NCI-H2081 (cell line): ENCODE results near the gene STK11.
A peak's percentile ranks its signal among the peaks of the same experiment; 100 is the strongest.

Experiments
- DNase-seq, 2 experiments: peaks; one replicate each; lab custom pipeline; 2025; lab: John Stamatoyannopoulos, UW

Gene STK11, protein sequence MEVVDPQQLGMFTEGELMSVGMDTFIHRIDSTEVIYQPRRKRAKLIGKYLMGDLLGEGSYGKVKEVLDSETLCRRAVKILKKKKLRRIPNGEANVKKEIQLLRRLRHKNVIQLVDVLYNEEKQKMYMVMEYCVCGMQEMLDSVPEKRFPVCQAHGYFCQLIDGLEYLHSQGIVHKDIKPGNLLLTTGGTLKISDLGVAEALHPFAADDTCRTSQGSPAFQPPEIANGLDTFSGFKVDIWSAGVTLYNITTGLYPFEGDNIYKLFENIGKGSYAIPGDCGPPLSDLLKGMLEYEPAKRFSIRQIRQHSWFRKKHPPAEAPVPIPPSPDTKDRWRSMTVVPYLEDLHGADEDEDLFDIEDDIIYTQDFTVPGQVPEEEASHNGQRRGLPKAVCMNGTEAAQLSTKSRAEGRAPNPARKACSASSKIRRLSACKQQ

DNA sequence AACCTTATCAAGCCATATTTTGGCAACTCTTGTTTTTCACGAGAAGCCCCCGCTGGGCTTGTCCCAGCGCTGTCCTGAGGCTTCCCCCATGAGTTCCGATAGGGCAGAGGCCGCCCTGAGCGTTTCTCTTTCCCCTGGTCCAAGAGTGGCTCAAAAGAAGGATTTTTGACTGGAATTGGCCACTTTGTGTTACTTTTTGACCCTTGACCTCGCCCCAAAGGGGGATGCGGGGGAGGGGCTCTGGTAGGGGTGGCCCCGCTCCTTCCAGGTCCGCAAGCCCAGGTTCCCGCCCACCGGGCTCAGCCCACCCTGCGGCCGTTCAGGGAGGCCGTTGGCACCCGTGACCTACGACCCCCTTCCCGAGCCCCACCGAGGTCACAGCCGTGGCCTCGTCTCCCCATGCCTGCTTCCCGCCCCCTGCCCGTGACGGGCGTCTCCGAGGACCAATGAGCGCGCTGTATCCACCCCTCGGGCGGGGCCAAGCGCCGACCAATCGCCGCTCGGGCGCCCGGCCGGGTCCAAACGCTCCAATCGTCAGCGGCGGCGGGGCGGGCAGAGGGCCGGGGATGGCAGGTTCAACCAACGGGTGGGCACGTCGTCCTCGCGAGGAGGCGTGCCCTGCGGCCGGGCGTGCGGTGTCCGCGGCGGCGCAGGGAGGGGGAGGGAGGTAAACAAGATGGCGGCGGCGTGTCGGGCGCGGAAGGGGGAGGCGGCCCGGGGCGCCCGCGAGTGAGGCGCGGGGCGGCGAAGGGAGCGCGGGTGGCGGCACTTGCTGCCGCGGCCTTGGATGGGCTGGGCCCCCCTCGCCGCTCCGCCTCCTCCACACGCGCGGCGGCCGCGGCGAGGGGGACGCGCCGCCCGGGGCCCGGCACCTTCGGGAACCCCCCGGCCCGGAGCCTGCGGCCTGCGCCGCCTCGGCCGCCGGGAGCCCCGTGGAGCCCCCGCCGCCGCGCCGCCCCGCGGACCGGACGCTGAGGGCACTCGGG is at the start of gene STK11:
TSS of gene STK11 (plus strand) at position 665 of the 986 bp plus-strand sequence. CDS start 1,136 bp downstream, outside the sequence.
- DNase-seq, result peak; percentile 96

GRCh38 chr19:1156305-1156801 is 49.2 kb upstream of the STK11 start:
- DNase-seq, result no peak

DNA sequence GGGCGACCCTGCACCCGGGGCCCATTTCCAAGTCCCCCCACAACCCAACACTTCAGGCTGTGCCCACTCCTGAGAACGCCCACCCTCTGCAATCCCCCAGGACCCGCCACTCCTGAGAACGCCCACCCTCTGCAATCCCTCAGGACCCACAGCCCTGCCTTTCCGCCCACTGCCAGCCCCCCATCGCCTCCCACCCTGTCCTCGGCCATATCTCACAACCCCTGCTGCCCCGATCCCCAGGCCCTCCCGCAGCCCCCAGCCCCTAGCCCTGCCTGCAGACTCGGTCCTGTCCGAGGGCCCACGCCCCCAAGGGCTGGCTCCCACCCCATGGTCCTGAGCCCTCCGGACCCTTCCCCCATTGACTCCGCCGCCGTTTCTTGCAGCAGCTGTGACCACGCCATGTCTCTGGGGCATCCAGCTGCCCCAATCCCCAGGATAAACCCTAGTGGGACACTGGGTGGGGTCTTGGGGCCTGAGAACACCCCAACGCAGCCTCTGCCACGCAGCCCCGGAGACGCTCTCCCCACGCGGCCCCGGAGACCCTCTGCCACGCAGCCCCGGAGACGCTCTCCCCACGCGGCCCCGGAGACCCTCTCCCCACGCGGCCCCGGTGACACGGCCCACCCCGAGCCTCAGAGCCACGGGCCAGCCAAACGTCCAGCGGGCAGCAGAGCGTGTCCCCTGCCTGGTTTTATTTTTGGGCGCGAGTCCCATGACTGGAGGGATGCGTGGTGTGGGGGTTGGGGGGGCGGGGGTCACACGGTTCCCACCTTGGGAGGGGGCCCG is 48.6 kb upstream of the STK11 start:
- DNase-seq, result no peak

- no peak for DNase-seq
These were observed 47.4 kb upstream of the STK11 start for GRCh38 chr19:1157931-1158884.

DNA sequence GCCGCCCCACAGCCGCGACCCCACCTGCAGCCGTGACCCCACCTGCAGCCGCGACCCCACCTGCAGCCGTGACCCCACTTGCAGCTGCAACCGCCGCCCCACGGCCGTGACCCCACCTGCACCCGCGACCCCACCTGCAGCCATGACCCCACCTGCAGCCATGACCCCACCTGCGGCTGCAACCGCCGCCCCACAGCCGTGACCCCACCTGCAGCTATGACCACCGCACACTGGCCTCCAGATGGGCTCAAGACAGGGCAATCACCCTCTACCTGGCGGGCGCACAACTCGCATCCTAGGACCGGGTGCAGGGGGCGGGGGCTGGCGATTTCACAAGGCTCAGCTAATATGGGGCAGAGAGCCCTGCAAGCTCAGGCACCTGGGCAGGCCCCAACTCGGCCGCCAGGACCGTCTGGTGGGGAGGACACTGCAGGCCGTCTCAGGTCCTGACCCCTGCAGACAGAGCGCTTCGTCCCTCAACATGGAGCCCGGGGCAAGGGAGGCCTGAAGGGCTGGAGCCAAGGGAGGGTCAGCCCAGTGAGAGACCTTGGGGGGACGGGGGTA is 46.6 kb upstream of the STK11 start:
- no peak for DNase-seq

DNA sequence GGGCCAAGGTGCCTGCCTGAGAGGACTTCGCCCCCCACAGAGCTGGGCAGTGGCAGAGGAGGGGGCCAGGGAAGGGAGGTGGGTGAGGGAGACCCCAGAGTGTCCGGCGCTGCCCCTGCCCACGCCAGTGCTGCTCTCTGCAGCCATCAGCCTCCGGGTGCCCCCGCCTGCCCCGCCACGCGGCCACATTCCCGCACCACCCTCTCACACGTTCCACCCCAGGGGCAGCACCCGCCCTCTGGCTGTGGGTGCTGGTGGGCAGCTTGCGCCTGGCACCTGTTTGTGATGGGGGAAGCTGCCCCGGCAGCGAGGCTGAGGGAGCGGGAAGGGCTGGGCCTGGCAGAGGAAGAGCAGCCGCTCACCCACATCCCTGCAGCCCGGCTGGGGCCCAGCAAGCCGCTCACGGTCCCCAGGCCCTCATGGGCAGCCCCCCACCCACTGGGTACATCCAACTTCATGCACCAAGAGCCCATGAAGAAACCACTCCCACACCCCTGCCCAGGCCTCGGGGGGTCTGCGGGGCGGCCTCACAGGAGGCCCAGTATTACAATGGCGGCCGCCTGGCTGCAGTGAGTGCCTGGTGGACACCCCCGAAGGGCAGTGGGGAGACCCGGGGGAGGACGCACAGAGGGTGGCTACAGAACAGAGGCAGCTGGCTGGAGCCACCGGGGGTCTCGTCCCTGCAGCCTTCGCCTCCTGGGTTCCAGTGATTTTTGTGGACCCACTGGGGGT is 45.5 kb upstream of the STK11 start:
- no peak for DNase-seq

DNA sequence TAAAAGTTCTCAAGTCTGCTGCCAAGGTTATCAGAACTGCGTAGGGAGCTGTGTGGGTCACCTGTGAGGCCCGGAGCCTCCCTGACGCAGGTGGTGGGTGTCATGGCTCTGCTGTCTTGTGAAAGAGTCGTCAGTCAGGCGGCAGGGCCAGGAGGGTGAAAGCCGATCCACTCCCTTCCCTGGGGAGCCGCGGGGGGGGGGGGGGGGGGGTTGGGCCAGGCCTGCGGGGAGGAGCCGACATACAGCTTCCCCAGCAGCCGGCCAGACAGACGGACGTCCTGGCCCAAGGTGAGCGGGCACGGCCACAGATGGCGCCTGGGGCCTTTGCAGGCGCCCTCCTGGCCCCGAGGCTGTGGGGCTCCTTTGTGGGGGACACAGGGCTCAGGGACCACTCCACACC is 43.9 kb upstream of the STK11 start:
- no peak for DNase-seq

GRCh38 chr19:1162404-1163282 is 42.9 kb upstream of the STK11 start:
- no peak for DNase-seq

- DNase-seq, result no peak
These were observed 42.2 kb upstream of the STK11 start for GRCh38 chr19:1163283-1163933.

DNA sequence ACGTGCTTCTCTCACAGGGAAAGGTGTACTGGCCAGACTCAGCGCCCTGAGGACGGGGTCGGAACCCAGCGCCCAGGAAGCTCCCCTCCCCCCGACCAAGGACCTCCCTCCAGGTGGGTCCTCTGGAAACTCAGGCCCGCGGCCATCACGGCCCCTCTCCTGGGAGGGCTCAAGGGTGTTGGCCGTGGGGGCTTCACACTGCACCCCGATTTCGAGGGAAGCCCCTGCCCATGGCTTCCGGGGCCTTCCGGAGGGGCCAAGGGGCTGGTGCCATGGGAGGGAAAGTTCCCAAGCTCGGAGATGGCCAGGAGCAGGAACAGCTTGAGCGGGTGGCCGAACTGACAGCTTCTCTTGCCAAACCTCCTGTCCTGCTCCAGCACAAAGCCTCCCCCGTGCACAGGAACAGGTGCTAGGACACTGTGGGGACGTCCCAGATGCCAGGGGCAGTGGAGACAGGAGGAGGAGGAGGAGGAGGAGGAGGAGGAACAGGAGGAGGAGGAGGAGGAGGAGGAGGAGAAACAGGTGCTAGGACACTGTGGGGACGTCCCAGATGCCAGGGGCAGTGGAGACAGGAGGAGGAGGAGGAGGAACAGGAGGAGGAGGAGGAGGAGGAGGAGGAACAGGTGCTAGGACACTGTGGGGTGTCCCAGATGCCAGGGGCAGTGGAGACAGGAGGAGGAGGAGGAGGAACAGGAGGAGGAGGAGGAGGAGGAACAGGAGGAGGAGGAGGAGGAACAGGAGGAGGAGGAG is 41.5 kb upstream of the STK11 start:
- no peak for DNase-seq

- DNase-seq, result no peak
These were observed 40.7 kb upstream of the STK11 start for GRCh38 chr19:1164684-1165531.

- no peak for DNase-seq
These were observed 38.6 kb upstream of the STK11 start for GRCh38 chr19:1166872-1167573.

DNA sequence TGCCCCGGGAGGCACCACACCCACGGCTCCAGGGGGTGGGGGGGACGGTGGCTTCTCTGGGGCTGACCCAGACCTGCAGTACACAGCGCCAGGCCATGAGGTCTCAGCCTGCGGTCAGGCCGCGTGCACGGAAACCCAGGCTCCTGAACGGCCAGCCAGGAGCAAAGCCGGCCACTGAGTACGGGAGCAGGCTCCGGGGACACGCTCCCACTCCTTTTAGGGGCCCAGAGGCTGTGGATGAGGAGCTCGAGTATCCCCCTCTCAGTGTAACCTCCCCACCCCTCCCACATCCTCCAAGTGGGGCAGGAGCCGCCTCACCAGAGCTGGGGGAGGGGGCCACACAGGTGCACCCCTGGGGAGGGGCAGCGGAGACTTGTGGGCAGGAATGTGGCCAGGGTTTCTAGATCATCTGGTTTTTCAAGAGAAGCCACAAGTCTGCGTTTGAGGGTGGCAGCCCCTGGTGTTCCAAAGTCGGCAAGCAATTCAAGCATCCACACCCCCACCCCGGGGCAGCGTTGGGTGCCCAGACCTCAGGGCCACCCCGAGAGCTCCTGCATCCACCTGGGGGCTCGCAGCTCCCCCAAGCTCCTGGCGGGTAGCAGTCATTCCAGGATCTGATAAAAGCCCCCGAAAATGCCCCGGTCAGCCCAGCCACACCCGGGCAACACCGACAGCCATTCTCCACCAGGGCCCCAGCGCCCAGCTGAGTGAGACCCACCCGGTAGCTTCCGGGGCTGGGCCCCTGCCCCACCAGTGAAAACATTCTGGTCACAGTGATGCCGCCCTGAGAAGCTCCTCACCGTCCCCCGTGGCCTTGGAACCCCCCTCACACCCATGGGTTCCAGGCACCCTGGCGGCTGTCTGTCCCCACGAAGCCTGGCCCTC is 37.6 kb upstream of the STK11 start:
- no peak for DNase-seq

GRCh38 chr19:1168572-1169410 is 36.8 kb upstream of the STK11 start:
- no peak for DNase-seq
